GM23338 (cell line): ENCODE data around the gene CLN6.

Experiments
- EZH2 ChIP-seq: fragments of 200-600 bp; sonication (generic); IDR thresholded peaks from one replicate; pipeline ENCODE4 v1.8.0; 2017; ENCODE audit warnings: antibody characterized with exemption, mild to moderate bottlenecking, low read depth; ENCODE audit not compliant: unreplicated experiment
- EZH2phosphoT487 ChIP-seq: fragments of 200-600 bp; sonication (generic); IDR thresholded peaks from one replicate; pipeline ENCODE4 v1.8.1; 2018; ENCODE audit warnings: antibody characterized with exemption; ENCODE audit not compliant: unreplicated experiment
- TF ChIP-seq, protein P1 (sequence below): IDR thresholded peaks from one replicate; pipeline ENCODE4 v1.6.1; 2018; ENCODE audit warnings: antibody characterized with exemption; ENCODE audit not compliant: unreplicated experiment
- TF ChIP-seq, protein P2 (sequence below), 2 experiments: fragments of 200-600 bp in 1 of 2; sonication (generic) in 1 of 2; conservative IDR thresholded peaks; 2 replicates each; pipeline versions ENCODE4 v1.5.1 to v1.6.1; 2016 to 2017; ENCODE audit warnings: antibody characterized with exemption in 2 of 2, low read depth in 2 of 2, mild to moderate bottlenecking in 2 of 2, moderate library complexity in 1 of 2

DNA sequence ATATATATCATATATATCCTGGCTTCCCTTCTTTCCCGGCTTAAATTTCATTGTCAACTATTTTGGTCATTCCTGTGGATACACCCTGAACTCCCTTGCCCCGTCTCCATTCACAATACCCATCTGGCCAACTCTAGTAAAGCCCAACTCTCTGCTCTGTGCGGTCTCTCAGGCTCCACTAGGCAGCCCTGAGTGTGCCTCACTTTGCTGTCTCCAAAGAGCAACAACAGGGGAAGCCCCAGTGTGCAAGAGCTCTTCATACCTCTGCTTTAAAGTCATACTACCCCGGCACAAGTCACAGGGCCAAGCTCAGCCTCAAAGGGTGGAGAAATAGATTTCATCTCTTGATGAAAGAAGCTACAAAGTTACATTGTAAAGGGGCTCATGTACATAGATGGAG is 29.2 kb upstream of the CLN6 start:
- TF ChIP-seq, protein P1, sequence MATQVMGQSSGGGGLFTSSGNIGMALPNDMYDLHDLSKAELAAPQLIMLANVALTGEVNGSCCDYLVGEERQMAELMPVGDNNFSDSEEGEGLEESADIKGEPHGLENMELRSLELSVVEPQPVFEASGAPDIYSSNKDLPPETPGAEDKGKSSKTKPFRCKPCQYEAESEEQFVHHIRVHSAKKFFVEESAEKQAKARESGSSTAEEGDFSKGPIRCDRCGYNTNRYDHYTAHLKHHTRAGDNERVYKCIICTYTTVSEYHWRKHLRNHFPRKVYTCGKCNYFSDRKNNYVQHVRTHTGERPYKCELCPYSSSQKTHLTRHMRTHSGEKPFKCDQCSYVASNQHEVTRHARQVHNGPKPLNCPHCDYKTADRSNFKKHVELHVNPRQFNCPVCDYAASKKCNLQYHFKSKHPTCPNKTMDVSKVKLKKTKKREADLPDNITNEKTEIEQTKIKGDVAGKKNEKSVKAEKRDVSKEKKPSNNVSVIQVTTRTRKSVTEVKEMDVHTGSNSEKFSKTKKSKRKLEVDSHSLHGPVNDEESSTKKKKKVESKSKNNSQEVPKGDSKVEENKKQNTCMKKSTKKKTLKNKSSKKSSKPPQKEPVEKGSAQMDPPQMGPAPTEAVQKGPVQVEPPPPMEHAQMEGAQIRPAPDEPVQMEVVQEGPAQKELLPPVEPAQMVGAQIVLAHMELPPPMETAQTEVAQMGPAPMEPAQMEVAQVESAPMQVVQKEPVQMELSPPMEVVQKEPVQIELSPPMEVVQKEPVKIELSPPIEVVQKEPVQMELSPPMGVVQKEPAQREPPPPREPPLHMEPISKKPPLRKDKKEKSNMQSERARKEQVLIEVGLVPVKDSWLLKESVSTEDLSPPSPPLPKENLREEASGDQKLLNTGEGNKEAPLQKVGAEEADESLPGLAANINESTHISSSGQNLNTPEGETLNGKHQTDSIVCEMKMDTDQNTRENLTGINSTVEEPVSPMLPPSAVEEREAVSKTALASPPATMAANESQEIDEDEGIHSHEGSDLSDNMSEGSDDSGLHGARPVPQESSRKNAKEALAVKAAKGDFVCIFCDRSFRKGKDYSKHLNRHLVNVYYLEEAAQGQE: no peak
- no peak for TF ChIP-seq EZH2phosphoT487
- TF ChIP-seq EZH2: no peak
- TF ChIP-seq, protein P2, sequence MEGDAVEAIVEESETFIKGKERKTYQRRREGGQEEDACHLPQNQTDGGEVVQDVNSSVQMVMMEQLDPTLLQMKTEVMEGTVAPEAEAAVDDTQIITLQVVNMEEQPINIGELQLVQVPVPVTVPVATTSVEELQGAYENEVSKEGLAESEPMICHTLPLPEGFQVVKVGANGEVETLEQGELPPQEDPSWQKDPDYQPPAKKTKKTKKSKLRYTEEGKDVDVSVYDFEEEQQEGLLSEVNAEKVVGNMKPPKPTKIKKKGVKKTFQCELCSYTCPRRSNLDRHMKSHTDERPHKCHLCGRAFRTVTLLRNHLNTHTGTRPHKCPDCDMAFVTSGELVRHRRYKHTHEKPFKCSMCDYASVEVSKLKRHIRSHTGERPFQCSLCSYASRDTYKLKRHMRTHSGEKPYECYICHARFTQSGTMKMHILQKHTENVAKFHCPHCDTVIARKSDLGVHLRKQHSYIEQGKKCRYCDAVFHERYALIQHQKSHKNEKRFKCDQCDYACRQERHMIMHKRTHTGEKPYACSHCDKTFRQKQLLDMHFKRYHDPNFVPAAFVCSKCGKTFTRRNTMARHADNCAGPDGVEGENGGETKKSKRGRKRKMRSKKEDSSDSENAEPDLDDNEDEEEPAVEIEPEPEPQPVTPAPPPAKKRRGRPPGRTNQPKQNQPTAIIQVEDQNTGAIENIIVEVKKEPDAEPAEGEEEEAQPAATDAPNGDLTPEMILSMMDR (conservative IDR thresholded peaks at IDR 0.05; ENCODE audit: low read depth in 2 of 2): no peak
